Thoracic aorta endothelial cell (primary cell): ENCODE results near the gene IL36RN. TPM values are rescaled to one million over a fixed set of nuclear protein-coding genes. Genes with fewer than 3 reads are reported as not detected.

ENCODE experiments used
- small RNA-seq: library from RNA; depleted of rRNA; stranded (forward); fragments of <200 nt; gene quantifications from one replicate; pipeline ENCODE3, GENCODE V24; 2012
- total RNA-seq: library from RNA; depleted of rRNA; stranded (reverse); fragments of >200 nt; gene quantifications from 2 replicates; pipeline ENCODE4 v1.2.3, GENCODE V29; 2012

The IL36RN gene
- total RNA-seq = not detected in 2 replicates

DNA sequence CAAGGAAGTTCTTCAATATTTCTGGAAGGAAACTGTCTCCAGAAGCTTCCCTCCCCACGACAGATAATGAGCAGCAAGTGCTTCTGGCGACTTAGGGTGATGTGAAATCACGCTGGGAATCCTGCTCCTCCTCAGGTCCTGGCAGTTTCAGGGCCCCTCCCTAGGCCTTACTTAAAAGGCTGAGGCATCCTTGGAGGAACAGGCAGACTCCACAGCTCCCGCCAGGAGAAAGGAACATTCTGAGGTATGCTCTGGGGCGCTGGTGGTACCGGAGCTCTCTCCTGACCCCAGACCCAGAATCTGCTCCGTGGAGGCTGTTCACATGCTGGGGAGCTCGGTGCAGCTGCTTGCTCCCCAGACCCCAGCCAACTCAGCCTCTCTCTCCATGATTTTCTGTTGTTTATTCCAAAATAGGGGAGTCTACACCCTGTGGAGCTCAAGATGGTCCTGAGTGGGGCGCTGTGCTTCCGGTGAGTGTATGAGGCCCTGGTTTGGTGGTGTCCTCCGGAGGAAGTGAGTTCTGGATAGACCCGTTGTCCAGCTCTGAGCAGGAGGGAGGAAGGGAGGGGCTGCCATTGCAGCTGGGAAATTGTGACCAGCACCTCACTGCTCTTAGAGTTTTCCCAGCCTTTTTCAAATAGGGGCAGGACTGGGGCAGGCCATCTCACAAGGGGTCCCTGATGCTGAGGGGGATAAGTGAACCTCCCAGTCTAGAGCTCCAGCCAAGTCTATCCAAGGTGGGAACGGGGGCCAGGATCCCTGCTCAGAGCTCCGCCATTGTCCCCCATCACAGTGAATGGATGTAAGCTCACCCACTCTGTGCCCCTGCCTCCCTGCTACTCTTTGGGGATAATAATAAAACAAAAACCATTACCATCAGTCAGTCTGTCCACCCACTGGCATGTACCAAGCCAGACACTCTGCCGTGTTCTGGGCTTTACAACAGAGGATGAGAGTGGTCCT is at the start of gene IL36RN:
TSS of gene IL36RN (plus strand) at position 201 of the 963 bp plus-strand sequence. CDS start at position 442, 241 bp downstream.

DNA sequence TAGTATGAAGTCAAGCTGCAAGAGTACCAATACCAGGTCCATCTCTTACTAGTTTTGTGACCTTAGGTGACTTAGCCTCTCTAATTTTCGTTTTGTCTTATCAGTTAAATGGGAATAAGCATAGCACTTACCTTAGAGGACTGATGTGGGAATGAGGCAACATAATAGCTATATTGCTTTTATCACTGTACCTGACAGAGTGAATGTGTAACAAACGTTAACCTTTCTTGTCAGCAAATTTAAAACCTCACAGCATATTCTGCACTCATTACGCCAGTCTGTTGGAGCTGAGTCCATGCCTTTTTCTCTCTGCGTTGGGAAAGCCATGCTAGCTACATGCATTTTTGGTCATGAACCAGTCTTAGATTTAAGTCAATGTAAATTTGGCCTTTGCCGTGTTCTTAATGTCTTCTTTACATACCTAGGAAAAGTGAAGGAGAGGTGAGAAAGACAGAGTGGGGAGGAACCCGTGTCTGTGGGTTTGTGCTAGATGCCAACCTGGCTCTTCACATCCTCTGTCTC is 6.5 kb upstream of the IL36RN start, which contains the start of gene IL36B:
TSS of gene IL36B (minus strand) at position 472 of the 522 bp plus-strand sequence.

DNA sequence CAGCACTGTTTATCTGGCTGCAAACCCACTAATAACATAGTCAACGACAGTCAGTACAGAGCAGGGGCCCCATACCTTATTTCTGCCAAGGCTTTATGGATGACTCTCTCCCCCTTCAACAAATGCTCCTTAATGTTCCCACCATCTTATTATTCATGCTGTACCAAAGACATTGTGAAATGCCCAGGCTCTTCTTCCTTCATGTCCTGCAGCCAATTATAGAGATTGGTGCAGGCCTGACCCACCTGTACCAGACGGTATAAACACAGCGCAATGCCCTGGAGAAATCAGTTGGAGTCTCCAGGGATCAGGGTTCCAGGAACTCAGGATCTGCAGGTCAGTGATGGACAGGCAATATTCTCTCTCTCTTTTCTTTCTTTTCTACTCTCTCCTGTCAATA is 8.7 kb downstream of the IL36RN start, which contains the start of gene IL1F10:
TSS of gene IL1F10 (plus strand) at position 290 of the 400 bp plus-strand sequence. CDS start 4,769 bp downstream, outside the sequence.

Small RNA genes lying within 50 kb of the gene (small RNA-seq; reads per million reads assigned to genes)
- gene RNU6-1180P = not detected

Other genes starting within 250 kb of the IL36RN start
- gene IL1B, start 222.4 kb upstream of the IL36RN start, total RNA-seq = not detected in 2 replicates
- not detected in 2 replicates for gene IL37, start 148.0 kb upstream of the IL36RN start, total RNA-seq
- gene IL36G, start 81.2 kb upstream of the IL36RN start, total RNA-seq = not detected in 2 replicates
- gene IL36A, start 53.7 kb upstream of the IL36RN start, total RNA-seq = not detected in 2 replicates
- gene IL36B, start 6.3 kb upstream of the IL36RN start, total RNA-seq = not detected in 2 replicates
- gene IL1F10, start 8.8 kb downstream of the IL36RN start, total RNA-seq = not detected in 2 replicates
- not detected in 2 replicates for gene IL1RN, start 68.4 kb downstream of the IL36RN start, total RNA-seq
- gene PSD4, start 114.8 kb downstream of the IL36RN start, total RNA-seq = 0.14 and 0.27 TPM in 2 replicates
- gene PAX8, start 219.7 kb downstream of the IL36RN start, total RNA-seq = 0.13 and 0.43 TPM in 2 replicates